ENCODE results near the gene GXYLT2. TPM values are rescaled to one million over a fixed set of nuclear protein-coding genes. Genes with fewer than 3 reads are reported as not detected.
"Not testable (repeated sequence)": the region's sequence is repeated elsewhere in the genome, so short reads cannot be mapped to it uniquely, and the experiment has no call there.

Gene GXYLT2
- total RNA-seq, 1 donor from 2014 or later = 31.8 TPM

GRCh38 chr3:72928781-72929735 lies 41.2 kb downstream of the GXYLT2 start:
- not testable (repeated sequence) for H3K4me3 ChIP-seq (ENCODE audit: low read length in 3 of 3); H3K9ac ChIP-seq (ENCODE audit: low read depth in 1 of 3, low read length in 3 of 3); H3K4me1 ChIP-seq (ENCODE audit: control insufficient read depth in 3 of 3, insufficient read depth in 3 of 3, low read length in 3 of 3); H3K36me3 ChIP-seq (ENCODE audit: control insufficient read depth in 3 of 3, insufficient read depth in 3 of 3, low read length in 3 of 3); H3K27ac ChIP-seq (ENCODE audit: low read depth, low read length); H3K9me3 ChIP-seq (ENCODE audit: control insufficient read depth in 3 of 3, low read length in 3 of 3); H3K27me3 ChIP-seq (ENCODE audit: control insufficient read depth in 3 of 3, insufficient read depth in 3 of 3, low read length in 3 of 3)

- no peaks in the 10 kb centered on the region for H3K9me3 ChIP-seq (ENCODE audit: control insufficient read depth in 3 of 3, low read length in 3 of 3)
- no peak overlapping the region for H3K9ac ChIP-seq (ENCODE audit: low read depth in 1 of 3, low read length in 3 of 3)
- no peaks in the 10 kb centered on the region for H3K36me3 ChIP-seq (ENCODE audit: control insufficient read depth in 3 of 3, insufficient read depth in 3 of 3, low read length in 3 of 3)
- no peak overlapping the region for H3K4me3 ChIP-seq (ENCODE audit: low read length in 3 of 3)
- H3K4me1 ChIP-seq (ENCODE audit: control insufficient read depth in 3 of 3, insufficient read depth in 3 of 3, low read length in 3 of 3) = no peaks in the 10 kb centered on the region
- no peak overlapping the region for H3K27ac ChIP-seq (ENCODE audit: low read depth, low read length)
- no peaks in the 10 kb centered on the region for H3K27me3 ChIP-seq (ENCODE audit: control insufficient read depth in 3 of 3, insufficient read depth in 3 of 3, low read length in 3 of 3)
Measured at GRCh38 chr3:72930754-72931153, 42.9 kb downstream of the GXYLT2 start.

- Histone ChIP-seq H3K27ac (ENCODE audit: low read depth, low read length) (no peak overlapping the region), H3K36me3 (ENCODE audit: control insufficient read depth in 3 of 3, insufficient read depth in 3 of 3, low read length in 3 of 3) (no peaks in the 10 kb centered on the region), H3K27me3 (ENCODE audit: control insufficient read depth in 3 of 3, insufficient read depth in 3 of 3, low read length in 3 of 3) (no peaks in the 10 kb centered on the region), H3K4me3 (ENCODE audit: low read length in 3 of 3) (no peak overlapping the region), H3K9ac (ENCODE audit: low read depth in 1 of 3, low read length in 3 of 3) (no peak overlapping the region), H3K9me3 (ENCODE audit: control insufficient read depth in 3 of 3, low read length in 3 of 3) (no peaks in the 10 kb centered on the region), H3K4me1 (ENCODE audit: control insufficient read depth in 3 of 3, insufficient read depth in 3 of 3, low read length in 3 of 3) (no peaks in the 10 kb centered on the region)
Measured at GRCh38 chr3:72932416-72932815, 44.6 kb downstream of the GXYLT2 start.

GRCh38 chr3:72938471-72939265 lies 50.8 kb downstream of the GXYLT2 start:
- no peaks in the 10 kb centered on the region for H3K9me3 ChIP-seq (ENCODE audit: control insufficient read depth in 3 of 3, low read length in 3 of 3)
- peak overlapping the region; percentile 3 to 45 (median 7) for H3K4me3 ChIP-seq (ENCODE audit: low read length in 3 of 3)
- H3K36me3 ChIP-seq (ENCODE audit: control insufficient read depth in 3 of 3, insufficient read depth in 3 of 3, low read length in 3 of 3) = no peaks in the 10 kb centered on the region
- peak overlapping the region; percentile 40 for H3K27ac ChIP-seq (ENCODE audit: low read depth, low read length)
- peaks cover 0 to 10% (median 9%) of the 10 kb centered on the region in 3 donors for H3K4me1 ChIP-seq (ENCODE audit: control insufficient read depth in 3 of 3, insufficient read depth in 3 of 3, low read length in 3 of 3)
- H3K27me3 ChIP-seq (ENCODE audit: control insufficient read depth in 3 of 3, insufficient read depth in 3 of 3, low read length in 3 of 3) = no peaks in the 10 kb centered on the region
- peak overlapping the region in 1 of 3 donors; percentile 3 for H3K9ac ChIP-seq (ENCODE audit: low read depth in 1 of 3, low read length in 3 of 3)

GRCh38 chr3:72941245-72941644 lies 53.4 kb downstream of the GXYLT2 start:
- no peak overlapping the region for H3K27ac ChIP-seq (ENCODE audit: low read depth, low read length)
- no peak overlapping the region for H3K9ac ChIP-seq (ENCODE audit: low read depth in 1 of 3, low read length in 3 of 3)
- no peaks in the 10 kb centered on the region for H3K36me3 ChIP-seq (ENCODE audit: control insufficient read depth in 3 of 3, insufficient read depth in 3 of 3, low read length in 3 of 3)
- H3K27me3 ChIP-seq (ENCODE audit: control insufficient read depth in 3 of 3, insufficient read depth in 3 of 3, low read length in 3 of 3) = no peaks in the 10 kb centered on the region
- H3K4me3 ChIP-seq (ENCODE audit: low read length in 3 of 3) = no peak overlapping the region
- no peaks in the 10 kb centered on the region for H3K9me3 ChIP-seq (ENCODE audit: control insufficient read depth in 3 of 3, low read length in 3 of 3)
- H3K4me1 ChIP-seq (ENCODE audit: control insufficient read depth in 3 of 3, insufficient read depth in 3 of 3, low read length in 3 of 3) = peaks cover 0 to 10% (median 9%) of the 10 kb centered on the region in 3 donors

- no peak overlapping the region for H3K4me3 ChIP-seq (ENCODE audit: low read length in 3 of 3)
- no peaks in the 10 kb centered on the region for H3K9me3 ChIP-seq (ENCODE audit: control insufficient read depth in 3 of 3, low read length in 3 of 3)
- H3K9ac ChIP-seq (ENCODE audit: low read depth in 1 of 3, low read length in 3 of 3) = no peak overlapping the region
- no peaks in the 10 kb centered on the region for H3K27me3 ChIP-seq (ENCODE audit: control insufficient read depth in 3 of 3, insufficient read depth in 3 of 3, low read length in 3 of 3)
- no peaks in the 10 kb centered on the region for H3K36me3 ChIP-seq (ENCODE audit: control insufficient read depth in 3 of 3, insufficient read depth in 3 of 3, low read length in 3 of 3)
- H3K4me1 ChIP-seq (ENCODE audit: control insufficient read depth in 3 of 3, insufficient read depth in 3 of 3, low read length in 3 of 3) = peaks cover 0 to 10% (median 9%) of the 10 kb centered on the region in 3 donors
- H3K27ac ChIP-seq (ENCODE audit: low read depth, low read length) = no peak overlapping the region
Measured at GRCh38 chr3:72942427-72942826, 54.6 kb downstream of the GXYLT2 start.

GRCh38 chr3:72944696-72945095 lies 56.9 kb downstream of the GXYLT2 start:
- no peak overlapping the region for H3K4me3 ChIP-seq (ENCODE audit: low read length in 3 of 3)
- H3K9ac ChIP-seq (ENCODE audit: low read depth in 1 of 3, low read length in 3 of 3) = no peak overlapping the region
- H3K27ac ChIP-seq (ENCODE audit: low read depth, low read length) = no peak overlapping the region
- no peaks in the 10 kb centered on the region for H3K36me3 ChIP-seq (ENCODE audit: control insufficient read depth in 3 of 3, insufficient read depth in 3 of 3, low read length in 3 of 3)
- no peaks in the 10 kb centered on the region for H3K27me3 ChIP-seq (ENCODE audit: control insufficient read depth in 3 of 3, insufficient read depth in 3 of 3, low read length in 3 of 3)
- H3K9me3 ChIP-seq (ENCODE audit: control insufficient read depth in 3 of 3, low read length in 3 of 3) = no peaks in the 10 kb centered on the region
- no peaks in the 10 kb centered on the region for H3K4me1 ChIP-seq (ENCODE audit: control insufficient read depth in 3 of 3, insufficient read depth in 3 of 3, low read length in 3 of 3)

GRCh38 chr3:72947715-72948490 lies 60.1 kb downstream of the GXYLT2 start:
- no peaks in the 10 kb centered on the region for H3K27me3 ChIP-seq (ENCODE audit: control insufficient read depth in 3 of 3, insufficient read depth in 3 of 3, low read length in 3 of 3)
- no peak overlapping the region for H3K9ac ChIP-seq (ENCODE audit: low read depth in 1 of 3, low read length in 3 of 3)
- no peaks in the 10 kb centered on the region for H3K9me3 ChIP-seq (ENCODE audit: control insufficient read depth in 3 of 3, low read length in 3 of 3)
- no peaks in the 10 kb centered on the region for H3K36me3 ChIP-seq (ENCODE audit: control insufficient read depth in 3 of 3, insufficient read depth in 3 of 3, low read length in 3 of 3)
- no peak overlapping the region for H3K27ac ChIP-seq (ENCODE audit: low read depth, low read length)
- no peak overlapping the region for H3K4me3 ChIP-seq (ENCODE audit: low read length in 3 of 3)
- no peaks in the 10 kb centered on the region for H3K4me1 ChIP-seq (ENCODE audit: control insufficient read depth in 3 of 3, insufficient read depth in 3 of 3, low read length in 3 of 3)

- Histone ChIP-seq H3K27me3 (ENCODE audit: control insufficient read depth in 3 of 3, insufficient read depth in 3 of 3, low read length in 3 of 3) (no peaks in the 10 kb centered on the region), H3K9me3 (ENCODE audit: control insufficient read depth in 3 of 3, low read length in 3 of 3) (no peaks in the 10 kb centered on the region), H3K36me3 (ENCODE audit: control insufficient read depth in 3 of 3, insufficient read depth in 3 of 3, low read length in 3 of 3) (no peaks in the 10 kb centered on the region), H3K4me1 (ENCODE audit: control insufficient read depth in 3 of 3, insufficient read depth in 3 of 3, low read length in 3 of 3) (no peaks in the 10 kb centered on the region), H3K27ac (ENCODE audit: low read depth, low read length) (no peak overlapping the region), H3K9ac (ENCODE audit: low read depth in 1 of 3, low read length in 3 of 3) (no peak overlapping the region), H3K4me3 (ENCODE audit: low read length in 3 of 3) (no peak overlapping the region)
Measured at GRCh38 chr3:72949016-72949415, 61.2 kb downstream of the GXYLT2 start.

All from skeletal muscle tissue (tissue), 4 donors.